ENCODE measurements around the gene DMRT1.

DMRT1 gene

GRCh38 chr9:926976-927375 lies 85.5 kb downstream of the DMRT1 start:
- DNase-seq: no peak

DNA sequence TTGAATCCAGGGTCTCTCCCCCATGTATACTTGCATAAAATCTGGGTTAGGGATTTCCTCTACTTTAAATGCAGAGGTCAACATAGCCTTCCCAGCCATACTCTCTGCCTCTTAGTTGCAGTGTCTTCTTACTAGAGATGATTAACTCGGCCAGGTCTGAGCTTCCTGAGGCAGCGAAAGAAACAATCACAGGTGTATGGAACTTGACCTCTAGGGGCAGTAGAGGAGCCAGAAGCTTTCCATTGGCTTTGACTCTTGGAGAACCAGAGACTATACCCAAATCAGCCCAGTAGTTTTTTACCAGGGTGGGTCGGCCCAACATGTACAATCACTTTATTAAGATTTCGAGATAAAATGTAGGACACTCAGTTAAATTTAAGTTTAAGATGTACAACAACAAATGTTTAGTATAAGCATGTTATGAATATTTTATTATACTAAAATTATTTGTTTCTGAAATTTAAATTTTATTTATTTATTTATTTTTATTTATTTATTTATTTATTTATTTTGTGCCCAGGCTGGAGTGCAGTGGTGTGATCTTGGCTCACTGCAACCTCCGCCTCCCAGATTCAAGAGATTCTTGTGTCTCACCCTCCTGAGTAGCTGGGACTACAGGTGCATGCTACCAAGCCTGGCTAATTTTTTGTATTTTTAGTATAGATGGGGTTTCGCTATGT lies 87.0 kb downstream of the DMRT1 start:
- DNase-seq: no peak

- DNase-seq: no peak
These were observed 88.2 kb downstream of the DMRT1 start for GRCh38 chr9:929719-930118.

GRCh38 chr9:933356-933755 lies 91.9 kb downstream of the DMRT1 start:
- DNase-seq: no peak

DNA sequence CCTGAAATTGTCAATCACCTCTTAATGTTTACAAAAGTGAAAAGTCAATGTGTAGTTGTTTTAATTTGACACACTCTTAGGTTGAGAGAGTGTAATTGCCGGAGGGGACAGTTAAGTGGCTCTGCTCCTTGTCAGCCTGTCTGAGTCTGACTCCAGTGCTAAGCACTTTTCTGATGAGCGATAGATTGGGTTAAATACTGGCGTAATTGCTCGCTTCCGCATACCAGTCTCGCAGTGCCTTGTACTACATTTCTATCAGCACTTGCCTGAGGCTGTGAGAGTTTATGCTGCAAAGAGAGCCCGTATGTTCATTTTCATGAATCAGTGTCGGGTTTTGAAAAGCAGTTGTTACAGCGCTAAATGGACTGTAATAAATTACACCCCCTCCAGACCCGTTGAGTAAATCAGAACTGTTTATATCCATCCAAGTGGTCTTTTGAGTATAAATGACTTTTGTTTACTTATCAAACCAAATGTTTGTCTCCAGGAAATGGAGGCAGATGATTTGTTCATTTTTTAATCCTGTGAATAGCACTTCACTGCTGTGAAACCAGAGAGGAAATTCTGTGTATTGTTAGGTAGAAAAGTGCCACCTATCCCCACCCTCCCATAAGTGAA lies 94.0 kb downstream of the DMRT1 start:
- DNase-seq: no peak

- DNase-seq: no peak
These were observed 101.5 kb downstream of the DMRT1 start for GRCh38 chr9:942805-943580.

DNA sequence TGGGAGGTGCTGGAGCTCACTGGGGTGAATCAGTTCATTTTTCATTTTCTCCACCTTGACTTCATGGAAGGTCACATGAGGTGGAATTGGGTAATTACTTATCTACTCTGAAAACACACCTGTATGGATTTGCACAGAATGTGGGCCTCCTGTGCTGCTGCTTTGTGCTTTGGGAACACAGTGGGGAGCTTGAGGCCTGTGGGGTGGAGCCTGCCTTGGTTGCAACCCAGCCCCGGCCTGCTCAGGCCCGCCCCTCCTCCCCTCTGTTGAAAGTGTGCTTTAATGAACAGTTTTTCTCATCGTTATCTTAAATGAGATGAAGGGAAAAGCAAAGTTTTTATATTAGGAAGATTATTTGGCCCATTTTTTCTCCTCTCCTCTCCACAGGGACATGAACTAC lies 106.5 kb downstream of the DMRT1 start:
- DNase-seq: no peak

- DNase-seq: no peak
These were observed 107.0 kb downstream of the DMRT1 start for GRCh38 chr9:948497-948896.

GRCh38 chr9:950139-950538 lies 108.6 kb downstream of the DMRT1 start:
- no peak for DNase-seq

DNA sequence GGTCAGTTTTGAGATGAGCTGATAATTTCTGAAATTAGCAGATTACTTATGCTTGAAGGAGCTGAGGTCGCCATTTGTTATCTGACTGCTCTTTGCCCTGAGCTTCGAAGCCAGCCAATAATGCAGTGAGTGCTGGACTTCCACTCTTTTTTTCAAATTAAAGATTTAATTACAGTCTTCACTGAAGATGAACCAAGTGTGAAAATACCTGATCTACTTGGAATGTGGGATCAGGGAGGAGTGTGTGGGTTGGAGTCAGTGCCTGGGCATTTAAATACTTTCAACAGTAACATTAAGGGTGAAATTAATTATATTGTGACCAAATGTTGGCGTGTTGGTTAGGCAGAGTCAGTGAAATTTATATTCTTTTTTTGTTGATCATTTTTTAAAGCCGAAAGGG lies 111.0 kb downstream of the DMRT1 start:
- DNase-seq: no peak

GRCh38 chr9:959105-959504 lies 117.6 kb downstream of the DMRT1 start:
- no peak for DNase-seq

- no peak for DNase-seq
These were observed 118.4 kb downstream of the DMRT1 start for GRCh38 chr9:959914-960313.

GRCh38 chr9:962023-962422 lies 120.5 kb downstream of the DMRT1 start:
- DNase-seq: no peak

DNA sequence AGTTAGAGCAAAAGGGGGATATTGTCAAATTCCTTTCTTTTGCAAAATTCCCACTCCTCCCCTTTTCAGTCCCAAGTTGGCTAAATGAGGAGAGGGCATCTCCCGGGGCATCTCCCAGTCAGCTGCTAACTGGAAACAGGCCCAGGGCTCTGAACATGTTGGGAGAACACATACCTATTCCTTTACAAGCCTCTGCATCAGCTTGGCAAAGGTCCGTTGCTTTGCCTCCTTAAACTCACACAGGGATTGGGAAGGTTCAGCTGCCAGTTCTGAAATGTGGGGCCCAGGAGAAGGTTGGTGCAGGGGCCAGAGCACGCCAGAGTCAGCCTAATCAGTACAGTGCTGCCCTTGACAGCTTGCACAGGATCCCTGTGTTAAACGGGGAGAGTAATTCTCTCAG lies 124.0 kb downstream of the DMRT1 start:
- no peak for DNase-seq

DNA sequence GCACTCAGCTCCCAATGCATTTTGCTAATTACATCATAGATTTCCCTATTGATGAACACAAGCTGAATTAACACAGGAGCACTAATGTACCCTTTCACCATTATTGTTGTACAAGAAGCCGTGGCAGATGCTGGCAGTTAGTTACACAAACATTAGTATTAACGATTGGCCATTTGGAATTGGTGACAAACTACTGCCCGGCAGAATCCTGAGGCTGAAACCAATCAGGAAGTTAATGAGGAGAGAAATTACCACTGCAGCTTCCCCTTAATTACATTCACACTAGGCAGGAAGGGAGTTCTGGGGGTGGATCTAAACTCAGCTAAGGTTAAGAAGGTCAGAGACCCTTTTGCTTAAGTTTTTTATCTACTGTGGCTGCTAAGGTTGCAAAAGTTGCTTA lies 125.4 kb downstream of the DMRT1 start:
- no peak for DNase-seq

GRCh38 chr9:967436-967835 lies 125.9 kb downstream of the DMRT1 start:
- DNase-seq: no peak

DNA sequence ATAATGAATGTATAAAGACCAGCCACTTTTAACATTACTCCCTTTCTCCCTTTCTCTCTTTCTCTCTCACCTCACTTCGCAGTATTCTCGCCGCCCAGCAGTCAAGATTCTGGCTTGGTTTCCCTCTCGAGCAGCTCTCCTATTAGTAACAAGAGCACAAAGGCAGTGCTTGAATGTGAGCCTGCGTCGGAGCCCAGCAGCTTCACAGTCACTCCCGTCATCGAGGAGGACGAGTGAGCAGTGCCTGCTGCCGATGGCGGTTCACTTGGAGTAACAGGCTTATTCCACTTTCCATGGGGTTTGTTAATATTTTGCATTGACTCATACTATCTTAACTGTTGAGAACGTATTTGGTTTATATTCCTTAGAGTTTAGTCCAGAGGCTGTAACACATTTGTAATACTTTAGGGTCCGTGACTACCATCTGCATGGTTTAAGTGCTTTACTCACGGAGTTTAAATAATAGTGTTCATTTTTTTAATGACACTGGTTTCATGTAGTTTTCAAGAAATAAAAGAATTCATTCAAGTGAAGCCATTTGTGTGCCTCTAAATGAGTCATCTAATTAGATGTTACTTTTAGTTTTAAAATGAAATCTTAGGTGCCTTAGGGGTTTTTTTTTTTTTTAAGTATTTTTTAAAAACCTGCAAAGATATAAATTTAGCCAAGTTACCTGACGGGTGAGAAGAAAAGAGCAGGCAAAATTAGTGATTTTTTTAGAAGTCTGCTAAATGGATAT lies 126.6 kb downstream of the DMRT1 start:
- no peak for DNase-seq

DNA sequence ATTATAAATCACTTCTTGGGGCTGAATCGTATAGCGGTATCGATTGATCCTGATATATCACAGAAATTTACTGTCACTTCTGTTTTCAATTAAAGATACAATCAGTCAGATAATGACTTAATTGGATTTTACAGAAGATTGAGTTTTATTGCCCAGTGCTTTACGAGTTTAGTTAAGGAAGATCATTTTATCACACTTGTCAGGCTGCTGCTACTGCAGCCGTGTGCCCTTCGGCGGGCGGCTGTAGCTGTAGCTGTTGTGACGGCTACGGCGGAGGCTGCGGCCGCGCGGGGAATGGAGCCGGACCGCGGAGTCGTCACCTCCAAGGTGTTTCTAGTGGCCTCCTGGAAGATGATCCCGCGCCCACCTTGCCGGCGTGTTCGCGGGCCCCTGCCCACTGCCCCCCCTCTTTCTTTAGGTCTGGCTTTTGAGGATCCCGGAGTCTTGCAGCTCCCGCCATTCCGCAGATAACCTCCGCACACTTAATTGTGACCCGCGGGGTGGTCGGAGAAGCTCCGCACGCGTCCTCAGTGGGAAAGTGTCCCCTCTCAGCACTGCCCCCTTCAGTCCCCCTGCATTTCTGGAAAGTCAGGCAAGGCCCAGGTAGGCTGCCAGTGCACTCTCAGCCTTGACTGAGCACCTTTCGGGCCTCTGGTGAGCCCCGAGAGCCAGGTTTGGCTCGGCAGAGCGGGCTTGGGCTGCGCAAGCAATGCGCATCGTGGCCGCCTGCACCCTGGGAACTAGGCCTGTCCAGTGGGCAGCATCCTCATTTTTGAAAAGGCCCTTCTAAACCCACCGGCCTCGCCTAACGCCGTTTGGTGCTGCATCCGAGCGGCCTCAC lies 128.0 kb downstream of the DMRT1 start:
- no peak for DNase-seq

DNA sequence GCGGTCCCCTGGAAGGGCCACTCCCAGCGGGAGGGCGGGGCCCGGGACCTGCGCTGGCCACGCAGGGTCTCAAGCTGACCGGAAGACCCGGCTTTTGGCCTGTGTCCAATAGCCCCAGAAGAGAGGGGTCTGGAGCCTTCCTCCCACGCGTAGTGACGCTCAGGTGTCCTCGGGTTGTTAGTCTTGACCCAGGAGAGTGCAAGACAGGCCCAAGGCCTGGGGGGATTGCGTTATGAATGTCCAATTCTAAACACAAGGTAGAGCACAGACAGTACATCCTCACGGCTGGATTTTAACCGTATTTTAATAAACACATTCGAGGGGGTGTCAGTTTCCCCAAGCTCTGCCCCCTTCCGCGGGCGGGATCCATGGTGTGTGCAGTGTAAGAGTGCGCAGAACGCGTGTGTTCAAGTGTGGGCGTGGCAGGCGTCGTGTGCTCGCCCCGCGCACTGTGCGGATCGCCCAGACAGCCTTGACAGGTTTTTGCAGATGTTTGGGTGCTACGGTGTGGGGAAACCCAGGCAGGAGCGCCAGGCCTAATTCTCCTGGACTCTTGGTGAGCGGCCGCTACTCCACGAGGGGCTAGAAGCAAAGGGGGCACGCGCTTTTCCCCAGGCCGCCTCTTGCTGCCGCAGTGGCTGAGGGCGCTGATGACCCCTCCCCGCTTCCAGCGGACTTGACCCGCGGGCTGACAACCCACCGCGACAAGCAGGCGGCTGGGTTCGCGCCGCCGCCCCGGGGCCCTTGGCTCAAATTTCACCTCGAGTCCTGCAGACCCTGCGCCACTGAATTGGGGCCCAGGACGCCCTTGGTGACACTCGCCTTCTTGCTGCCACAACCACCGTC lies 128.9 kb downstream of the DMRT1 start:
- DNase-seq: no peak

- DNase-seq: no peak
These were observed 130.5 kb downstream of the DMRT1 start for GRCh38 chr9:971901-972500.

Data from central memory CD4-positive, alpha-beta T cell (primary cell).